A549 treated with GW870086 at 1 μM for 4 hours (cell line): ENCODE data around the gene PCDHB16. TPM values are rescaled to one million over a fixed set of nuclear protein-coding genes. Genes with fewer than 3 reads are reported as not detected.

ENCODE experiments used
- total RNA-seq: library from RNA; stranded (reverse); fragments of 200-300 nt; extraction: Qiagen RNA extraction; gene quantifications from 5 replicates; pipeline ENCODE4 v1.2.3, GENCODE V29; 2022; ENCODE audit warnings: low read depth

The PCDHB16 gene
- total RNA-seq, result 0.05 to 0.15 TPM (median 0.06 TPM) in 4 of 5 replicates, not detected in the other

GRCh38 chr5:141182248-141182647, at the start of gene PCDHB16:
PCDHB16 (plus strand) TSS chr5:141182387; CDS start chr5:141182560, 173 bp downstream.

GRCh38 chr5:141135030-141135717, 47.0 kb upstream of the PCDHB16 start, which contains the start of gene PCDHB5:
PCDHB5 (plus strand) TSS chr5:141135206; CDS start chr5:141135435, 229 bp downstream.

DNA sequence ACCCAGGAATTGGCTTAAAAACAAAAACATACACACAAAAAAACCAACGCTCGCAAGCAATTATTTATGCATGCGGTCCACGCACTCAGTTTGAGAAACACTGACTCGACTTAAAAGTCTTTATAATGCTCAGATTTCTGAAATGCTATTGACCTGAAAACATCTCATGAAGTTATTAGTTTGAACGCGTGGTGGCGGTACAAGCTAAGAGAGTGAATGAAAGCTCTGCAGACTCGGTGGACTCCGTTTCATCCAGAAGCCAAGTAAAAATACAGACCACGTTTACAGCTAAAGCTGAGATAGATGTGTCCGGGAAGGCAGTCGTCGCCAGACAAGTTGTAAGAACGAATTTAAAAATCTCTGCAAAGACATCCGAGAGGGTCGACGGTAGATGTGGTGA, 32.4 kb upstream of the PCDHB16 start, which contains the start of gene PCDHB6:
Gene PCDHB6 (plus strand): TSS at position 246 of the 400 bp plus-strand sequence. CDS start 201 bp downstream, outside the sequence.

DNA sequence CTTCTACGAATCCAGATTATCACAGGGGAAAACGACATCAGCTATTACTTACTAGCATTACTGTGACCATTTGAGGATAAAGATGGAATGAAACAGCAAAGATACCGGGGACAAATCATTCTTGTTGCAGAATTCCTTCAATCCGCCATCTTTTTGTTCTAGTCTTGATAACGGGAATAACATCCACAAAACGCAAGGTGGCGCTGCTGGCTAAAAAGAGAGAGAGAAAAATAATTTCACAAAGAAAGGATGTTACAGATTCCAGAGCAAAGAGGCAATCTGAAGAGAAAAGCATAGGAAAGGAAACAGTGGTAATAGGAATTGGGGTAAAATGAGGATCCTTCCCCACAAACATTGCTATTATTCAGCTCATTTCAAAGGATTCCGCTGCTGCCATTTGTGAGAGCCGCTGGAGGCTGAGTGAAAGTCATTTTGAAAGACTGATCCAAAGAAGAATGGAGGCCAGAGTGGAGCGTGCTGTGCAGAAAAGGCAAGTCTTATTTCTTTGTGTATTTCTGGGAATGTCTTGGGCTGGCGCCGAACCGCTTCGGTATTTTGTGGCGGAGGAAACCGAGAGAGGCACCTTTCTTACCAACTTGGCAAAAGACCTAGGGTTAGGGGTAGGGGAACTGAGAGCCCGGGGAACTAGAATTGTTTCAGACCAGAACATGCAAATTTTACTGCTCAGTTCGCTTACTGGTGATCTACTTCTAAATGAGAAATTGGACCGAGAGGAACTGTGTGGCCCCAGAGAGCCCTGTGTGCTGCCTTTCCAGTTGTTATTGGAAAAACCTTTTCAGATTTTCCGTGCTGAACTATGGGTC, 9.6 kb upstream of the PCDHB16 start, which contains the start of gene PCDHB7:
Gene PCDHB7 (plus strand): TSS at position 264 of the 824 bp plus-strand sequence. CDS start 192 bp downstream, at position 456.

DNA sequence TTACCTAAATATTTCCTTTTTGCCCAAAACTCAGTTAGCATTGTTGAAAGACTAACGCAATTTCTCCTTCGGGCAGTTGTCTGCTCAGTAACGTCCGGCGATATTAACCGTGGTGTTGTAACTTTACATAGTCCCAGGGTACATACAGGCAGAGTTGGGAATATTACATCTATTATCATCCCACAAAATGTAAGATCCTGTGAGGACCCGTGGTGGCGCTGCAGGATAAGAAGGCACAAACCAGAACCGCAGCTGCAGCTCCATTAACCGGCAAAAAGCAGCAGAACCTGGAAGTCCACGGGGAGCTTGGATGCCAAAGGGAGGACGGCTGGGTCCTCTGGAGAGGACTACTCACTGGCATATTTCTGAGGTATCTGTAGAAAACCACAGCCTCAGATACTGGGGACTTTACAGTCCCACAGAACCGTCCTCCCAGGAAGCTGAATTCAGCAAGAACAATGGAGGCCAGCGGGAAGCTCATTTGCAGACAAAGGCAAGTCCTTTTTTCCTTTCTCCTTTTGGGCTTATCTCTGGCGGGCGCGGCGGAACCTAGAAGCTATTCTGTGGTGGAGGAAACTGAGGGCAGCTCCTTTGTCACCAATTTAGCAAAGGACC, 4.5 kb upstream of the PCDHB16 start, which contains the start of gene PCDHB8:
Gene PCDHB8 (plus strand): TSS at position 214 of the 615 bp plus-strand sequence. CDS start 245 bp downstream, at position 459.

DNA sequence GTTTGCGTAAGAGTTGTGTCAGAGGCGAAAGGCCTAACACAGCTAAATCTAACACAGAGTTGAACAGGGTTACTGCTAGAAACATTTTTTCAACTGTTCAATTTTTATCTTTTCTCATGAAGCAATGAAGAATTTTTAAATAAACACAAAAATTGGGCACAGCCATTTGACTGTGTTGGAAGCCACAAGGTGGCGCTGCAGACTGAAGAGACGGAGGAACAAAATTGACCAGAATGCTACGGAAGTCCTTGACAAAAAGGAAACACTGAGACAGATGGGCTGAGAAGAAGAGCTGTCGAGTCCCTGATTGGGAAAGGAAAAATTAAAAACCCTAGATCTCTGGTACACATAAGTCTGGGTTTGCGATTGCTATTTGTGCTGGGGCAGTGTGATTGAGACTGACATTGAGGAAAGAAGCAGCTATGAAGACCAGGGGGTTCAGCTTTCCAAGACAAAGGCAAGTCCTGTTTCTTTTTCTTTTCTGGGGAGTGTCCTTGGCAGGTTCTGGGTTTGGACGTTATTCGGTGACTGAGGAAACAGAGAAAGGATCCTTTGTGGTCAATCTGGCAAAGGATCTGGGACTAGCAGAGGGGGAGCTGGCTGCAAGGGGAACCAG, 4.8 kb downstream of the PCDHB16 start, which contains the start of gene PCDHB9:
Gene PCDHB9 (plus strand): TSS at position 265 of the 616 bp plus-strand sequence. CDS start 158 bp downstream, at position 423.

GRCh38 chr5:141192110-141192725, 10.0 kb downstream of the PCDHB16 start, which contains the start of gene PCDHB10:
PCDHB10 (plus strand) TSS chr5:141192353; CDS start chr5:141192553, 200 bp downstream.

GRCh38 chr5:141199359-141200235, 17.4 kb downstream of the PCDHB16 start, which contains the start of gene PCDHB11:
PCDHB11 (plus strand) TSS chr5:141199627; CDS start chr5:141199775, 148 bp downstream.

DNA sequence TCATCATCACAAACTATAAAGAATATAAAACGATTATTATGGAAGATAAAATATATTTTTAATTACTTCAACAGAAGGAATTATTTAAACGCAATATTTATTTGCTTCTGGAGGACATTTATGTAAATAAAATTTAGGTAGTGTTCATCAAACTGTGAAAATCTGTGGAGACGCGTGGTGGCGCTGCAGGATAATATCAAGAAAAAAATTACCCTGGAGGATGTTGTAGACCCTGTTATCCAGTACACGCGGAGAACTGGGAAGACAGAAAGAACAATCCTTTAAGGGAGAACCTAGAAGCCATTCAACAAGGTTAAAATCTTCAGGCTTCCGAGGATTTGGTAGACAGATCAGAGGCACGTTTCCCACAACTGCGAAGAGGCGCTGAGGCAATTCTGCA, 26.3 kb downstream of the PCDHB16 start, which contains the start of gene PCDHB12:
Gene PCDHB12 (plus strand): TSS at position 242 of the 400 bp plus-strand sequence. CDS start 189 bp downstream, outside the sequence.

DNA sequence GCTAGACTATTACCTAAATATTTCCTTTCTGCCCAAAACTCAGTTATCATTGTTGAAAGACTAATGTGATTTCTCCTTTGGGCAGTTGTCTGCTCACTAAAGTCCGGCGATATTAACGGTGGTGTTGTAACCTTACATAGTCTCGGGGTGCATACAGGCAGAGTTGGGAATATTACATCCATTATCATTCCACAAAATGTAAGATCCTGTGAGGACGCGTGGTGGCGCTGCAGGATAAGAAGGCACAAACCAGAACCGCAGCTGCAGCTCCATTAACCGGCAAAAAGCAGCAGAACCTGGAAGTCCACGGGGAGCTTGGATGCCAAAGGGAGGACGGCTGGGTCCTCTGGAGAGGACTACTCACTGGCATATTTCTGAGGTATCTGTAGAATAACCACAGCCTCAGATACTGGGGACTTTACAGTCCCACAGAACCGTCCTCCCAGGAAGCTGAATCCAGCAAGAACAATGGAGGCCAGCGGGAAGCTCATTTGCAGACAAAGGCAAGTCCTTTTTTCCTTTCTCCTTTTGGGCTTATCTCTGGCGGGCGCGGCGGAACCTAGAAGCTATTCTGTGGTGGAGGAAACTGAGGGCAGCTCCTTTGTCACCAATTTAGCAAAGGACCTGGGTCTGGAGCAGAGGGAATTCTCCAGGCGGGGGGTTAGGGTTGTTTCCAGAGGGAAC, 31.6 kb downstream of the PCDHB16 start, which contains the start of gene PCDHB13:
Gene PCDHB13 (plus strand): TSS at position 264 of the 684 bp plus-strand sequence. CDS start 205 bp downstream, at position 469.

DNA sequence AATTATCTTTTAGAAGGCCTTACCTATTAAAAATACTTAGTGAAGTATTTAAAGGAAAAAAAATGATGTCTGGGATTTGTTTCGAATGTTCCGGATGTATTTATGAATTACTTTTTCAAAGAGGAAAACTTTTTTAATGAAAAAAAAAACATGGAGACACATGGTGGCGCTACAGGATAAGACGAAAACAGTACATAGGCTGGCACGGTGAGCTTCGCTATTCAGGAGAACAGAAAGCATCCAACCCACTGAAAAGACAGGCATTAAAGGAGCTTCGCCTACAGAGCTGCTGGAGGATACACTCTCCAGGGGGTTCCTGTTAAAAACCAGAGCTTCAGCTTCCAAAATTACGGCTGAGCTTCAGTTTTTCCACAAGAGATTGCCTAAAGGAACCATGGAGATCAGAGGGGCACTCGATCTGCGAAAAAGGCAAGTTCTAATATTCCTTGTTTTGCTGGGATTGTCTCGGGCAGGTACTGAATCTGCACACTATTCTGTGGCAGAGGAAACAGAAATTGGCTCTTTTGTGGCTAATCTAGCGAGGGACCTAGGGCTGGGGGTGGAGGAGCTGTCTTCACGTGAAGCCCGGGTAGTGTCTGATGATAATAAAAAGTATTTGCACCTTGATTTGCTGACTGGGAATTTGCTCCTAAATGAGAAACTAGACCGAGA, 41.1 kb downstream of the PCDHB16 start, which contains the start of gene PCDHB14:
Gene PCDHB14 (plus strand): TSS at position 232 of the 672 bp plus-strand sequence. CDS start 163 bp downstream, at position 395.

Other genes with a start within 250 kb of the PCDHB16 start
- gene PCDHAC2, start 215.9 kb upstream of the PCDHB16 start, total RNA-seq, result 4.0 to 5.0 TPM (median 4.4 TPM) in 5 replicates
- gene PCDHB1, start 131.0 kb upstream of the PCDHB16 start, total RNA-seq, result not detected in 5 replicates
- gene PCDHB2, start 87.8 kb upstream of the PCDHB16 start, total RNA-seq, result 3.3 to 4.1 TPM (median 3.4 TPM) in 5 replicates
- gene PCDHB3, start 81.9 kb upstream of the PCDHB16 start, total RNA-seq, result 0.05 TPM in 1 of 5 replicates, not detected in the others
- gene PCDHB4, start 60.6 kb upstream of the PCDHB16 start, total RNA-seq, result 0.03 to 0.11 TPM (median 0.08 TPM) in 3 of 5 replicates, not detected in the others
- 0.94 to 1.8 TPM (median 1.5 TPM) in 5 replicates for gene PCDHB5, start 47.2 kb upstream of the PCDHB16 start, total RNA-seq
- gene PCDHB6, start 32.3 kb upstream of the PCDHB16 start, total RNA-seq, result 0.81 to 1.2 TPM (median 0.89 TPM) in 5 replicates
- gene PCDHB7, start 9.7 kb upstream of the PCDHB16 start, total RNA-seq, result not detected in 5 replicates
- gene PCDHB8, start 4.6 kb upstream of the PCDHB16 start, total RNA-seq, result 0.24 to 0.39 TPM (median 0.32 TPM) in 5 replicates
- 0.05 TPM in 1 of 5 replicates, not detected in the others for gene PCDHB9, start 4.8 kb downstream of the PCDHB16 start, total RNA-seq
- gene PCDHB10, start 10.0 kb downstream of the PCDHB16 start, total RNA-seq, result 0.05 TPM in 2 of 5 replicates, not detected in the others
- gene PCDHB11, start 17.2 kb downstream of the PCDHB16 start, total RNA-seq, result 0.08 to 0.12 TPM (median 0.10 TPM) in 4 of 5 replicates, not detected in the other
- gene PCDHB12, start 26.3 kb downstream of the PCDHB16 start, total RNA-seq, result not detected in 5 replicates
- gene PCDHB13, start 31.5 kb downstream of the PCDHB16 start, total RNA-seq, result 0.03 to 0.07 TPM (median 0.07 TPM) in 4 of 5 replicates, not detected in the other
- 0.02 to 0.13 TPM (median 0.07 TPM) in 5 replicates for gene PCDHB14, start 41.0 kb downstream of the PCDHB16 start, total RNA-seq
- 0.05 to 0.16 TPM (median 0.09 TPM) in 3 of 5 replicates, not detected in the others for gene PCDHB15, start 63.0 kb downstream of the PCDHB16 start, total RNA-seq
- not detected in 5 replicates for gene SLC25A2, start 121.7 kb downstream of the PCDHB16 start, total RNA-seq
- gene TAF7, start 138.4 kb downstream of the PCDHB16 start, total RNA-seq, result 63.2 to 78.4 TPM (median 73.8 TPM) in 5 replicates
- gene PCDHGA1, start 148.1 kb downstream of the PCDHB16 start, total RNA-seq, result 0.29 to 0.38 TPM (median 0.32 TPM) in 5 replicates
- 0.45 to 0.72 TPM (median 0.70 TPM) in 5 replicates for gene PCDHGA2, start 156.4 kb downstream of the PCDHB16 start, total RNA-seq
- gene PCDHGA3, start 161.4 kb downstream of the PCDHB16 start, total RNA-seq, result not detected in 5 replicates
- 1.6 to 2.1 TPM (median 1.9 TPM) in 5 replicates for gene PCDHGB1, start 167.7 kb downstream of the PCDHB16 start, total RNA-seq
- gene PCDHGA4, start 172.6 kb downstream of the PCDHB16 start, total RNA-seq, result 0.07 to 0.18 TPM (median 0.14 TPM) in 5 replicates
- gene PCDHGB2, start 177.6 kb downstream of the PCDHB16 start, total RNA-seq, result 0.05 to 0.19 TPM (median 0.10 TPM) in 5 replicates
- 0.08 to 0.22 TPM (median 0.12 TPM) in 5 replicates for gene PCDHGA5, start 181.8 kb downstream of the PCDHB16 start, total RNA-seq
- gene PCDHGB3, start 187.9 kb downstream of the PCDHB16 start, total RNA-seq, result 0.16 to 0.31 TPM (median 0.22 TPM) in 5 replicates
- gene PCDHGA6, start 191.5 kb downstream of the PCDHB16 start, total RNA-seq, result 0.13 to 0.26 TPM (median 0.14 TPM) in 5 replicates
- 0.59 to 1.1 TPM (median 0.95 TPM) in 5 replicates for gene PCDHGA7, start 200.4 kb downstream of the PCDHB16 start, total RNA-seq
- 0.74 to 1.00 TPM (median 0.79 TPM) in 5 replicates for gene PCDHGB4, start 205.3 kb downstream of the PCDHB16 start, total RNA-seq
- 0.02 to 0.13 TPM (median 0.07 TPM) in 3 of 5 replicates, not detected in the others for gene PCDHGA8, start 210.2 kb downstream of the PCDHB16 start, total RNA-seq
- 1.9 to 2.7 TPM (median 2.3 TPM) in 5 replicates for gene PCDHGB5, start 215.6 kb downstream of the PCDHB16 start, total RNA-seq
- gene PCDHGA9, start 220.4 kb downstream of the PCDHB16 start, total RNA-seq, result 0.05 to 0.10 TPM (median 0.07 TPM) in 4 of 5 replicates, not detected in the other
- gene PCDHGB6, start 225.6 kb downstream of the PCDHB16 start, total RNA-seq, result 0.07 to 0.16 TPM (median 0.12 TPM) in 5 replicates
- gene PCDHGA10, start 230.6 kb downstream of the PCDHB16 start, total RNA-seq, result 0.02 TPM in 1 of 5 replicates, not detected in the others
- gene PCDHGB7, start 235.3 kb downstream of the PCDHB16 start, total RNA-seq, result 0.03 to 0.06 TPM in 2 of 5 replicates, not detected in the others
- gene PCDHGA11, start 238.7 kb downstream of the PCDHB16 start, total RNA-seq, result 0.03 to 0.07 TPM in 2 of 5 replicates, not detected in the others
- not detected in 5 replicates for gene PCDHGA12, start 248.1 kb downstream of the PCDHB16 start, total RNA-seq